ENCODE results near the gene TNFRSF6B. TPM values are rescaled to one million over a fixed set of nuclear protein-coding genes. Genes with fewer than 3 reads are reported as not detected.
"Not testable (repeated sequence)": the region's sequence is repeated elsewhere in the genome, so short reads cannot be mapped to it uniquely, and the experiment has no call there.

The TNFRSF6B gene
- total and polyA plus RNA-seq, 7 donors = 1.2 to 186 (median 4.8) TPM

GRCh38 chr20:63659370-63659769, 37.1 kb upstream of the TNFRSF6B start:
- H3K27ac ChIP-seq = peak overlapping the region; percentile 88 to 92 (median 90)
- no peaks in the 10 kb centered on the region for H3K27me3 ChIP-seq
- 49 to 71% methylated on average over 13 of the region's 13 CpGs for WGBS, 2 donors
- no peaks in the 10 kb centered on the region for H3K9me3 ChIP-seq
- peak overlapping the region in 3 of 4 donors; percentile 67 to 70 (median 69) for H3K4me3 ChIP-seq
- DNase-seq = peak; percentile 60
- intact Hi-C loops (cut with DNase I) = loop anchor here (5.0 to 10.0 kb wide), 3 partner anchors 48 to 315 kb away; partner anchors contain the start of genes ARFRP1, PPDPF, SAMD10 and ZGPAT
- peaks cover 11 to 42% (median 14%) of the 10 kb centered on the region in 4 donors for H3K36me3 ChIP-seq
- no peak for TF ChIP-seq CTCF (IDR thresholded peaks at IDR 0.05)
- TF ChIP-seq POLR2A (IDR thresholded peaks at IDR 0.05) = no peak
- peaks cover 0 to 29% (median 26%) of the 10 kb centered on the region in 4 donors for H3K4me1 ChIP-seq

- intact Hi-C loops (cut with DNase I); DNase-seq: not testable (repeated sequence)
- H3K36me3 ChIP-seq = peaks cover 11 to 46% (median 16%) of the 10 kb centered on the region in 4 donors
Observed at GRCh38 chr20:63660174-63660573, 36.3 kb upstream of the TNFRSF6B start.

GRCh38 chr20:63660622-63661021, 35.8 kb upstream of the TNFRSF6B start:
- Histone ChIP-seq H3K27me3 (no peaks in the 10 kb centered on the region), H3K9me3 (no peaks in the 10 kb centered on the region), H3K36me3 (peaks cover 11 to 48% (median 17%) of the 10 kb centered on the region in 4 donors), H3K4me1 (peaks cover 0 to 34% (median 26%) of the 10 kb centered on the region in 4 donors), H3K4me3 (no peak overlapping the region), H3K27ac (no peak overlapping the region)
- TF ChIP-seq POLR2A (IDR thresholded peaks at IDR 0.05) (no peak), CTCF (IDR thresholded peaks at IDR 0.05) (no peak), EP300 (IDR thresholded peaks at IDR 0.05) (no peak), POLR2AphosphoS5 (IDR thresholded peaks at IDR 0.05) (no peak)
- intact Hi-C loops (cut with DNase I) = no loop called here
- no peak for DNase-seq
- 83 to 89% methylated on average over 8 of the region's 8 CpGs for WGBS, 2 donors

More at GRCh38 chr20:63660174-63660573, 36.3 kb upstream of the TNFRSF6B start:
- not testable (repeated sequence) for H3K4me3 ChIP-seq, H3K27ac ChIP-seq, H3K9me3 ChIP-seq, H3K27me3 ChIP-seq
- 87 to 95% methylated on average over 10 of the region's 10 CpGs for WGBS, 2 donors
- H3K4me1 ChIP-seq = peaks cover 0 to 34% (median 26%) of the 10 kb centered on the region in 4 donors

GRCh38 chr20:63661108-63661507, 35.3 kb upstream of the TNFRSF6B start:
- no peaks in the 10 kb centered on the region for H3K27me3 ChIP-seq
- H3K27ac ChIP-seq = no peak overlapping the region
- DNase-seq = no peak
- no peak overlapping the region for H3K4me3 ChIP-seq
- 96 to 97% methylated on average over 22 of the region's 22 CpGs for WGBS, 2 donors
- H3K4me1 ChIP-seq = peaks cover 0 to 34% (median 26%) of the 10 kb centered on the region in 4 donors
- H3K36me3 ChIP-seq = peaks cover 13 to 53% (median 19%) of the 10 kb centered on the region in 4 donors
- H3K9me3 ChIP-seq = no peaks in the 10 kb centered on the region
- TF ChIP-seq EP300 (IDR thresholded peaks at IDR 0.05) = no peak
- TF ChIP-seq CTCF (IDR thresholded peaks at IDR 0.05) = no peak
- TF ChIP-seq POLR2AphosphoS5 (IDR thresholded peaks at IDR 0.05) = no peak
- TF ChIP-seq POLR2A (IDR thresholded peaks at IDR 0.05) = no peak
- intact Hi-C loops (cut with DNase I) = no loop called here

GRCh38 chr20:63661959-63662812, 34.3 kb upstream of the TNFRSF6B start:
- Histone ChIP-seq H3K4me3 (no peak overlapping the region), H3K9me3 (no peaks in the 10 kb centered on the region), H3K27me3 (no peaks in the 10 kb centered on the region), H3K27ac (no peak overlapping the region), H3K4me1 (peaks cover 0 to 27% (median 20%) of the 10 kb centered on the region in 4 donors), H3K36me3 (peaks cover 17 to 61% (median 24%) of the 10 kb centered on the region in 4 donors)
- intact Hi-C loops (cut with DNase I) = no loop called here
- WGBS, 2 donors = 92 to 95% methylated on average over 33 of the region's 33 CpGs
- TF ChIP-seq POLR2AphosphoS5 (IDR thresholded peaks at IDR 0.05) (no peak), EP300 (IDR thresholded peaks at IDR 0.05) (no peak), CTCF (IDR thresholded peaks at IDR 0.05) (no peak), POLR2A (IDR thresholded peaks at IDR 0.05) (no peak)
- no peak for DNase-seq
